H9 (cell line): ENCODE results near the gene PDPN. TPM values are rescaled to one million over a fixed set of nuclear protein-coding genes. Genes with fewer than 3 reads are reported as not detected.

ENCODE experiments used
- DNase-seq: peaks from one replicate; pipeline ENCODE4 v3.0.0-alpha.2; 2017
- H2AFZ ChIP-seq: one replicate; pipeline ENCODE4 v1.6.1; 2013; ENCODE audit warnings: mild to moderate bottlenecking, low read length, control low read depth, moderate library complexity
- H2AK5ac ChIP-seq: 2 replicates; pipeline ENCODE4 v1.6.1; 2013; ENCODE audit warnings: low read length, control low read depth, mixed read lengths; ENCODE audit not compliant: insufficient read length
- H2BK120ac ChIP-seq: one replicate; pipeline ENCODE4 v1.6.1; 2013; ENCODE audit warnings: low read depth, mild to moderate bottlenecking, low read length, control low read depth, inconsistent platforms; ENCODE audit not compliant: poor library complexity, severe bottlenecking
- H2BK12ac ChIP-seq: 2 replicates; pipeline ENCODE4 v1.6.1; 2013; ENCODE audit warnings: low read length, control low read depth, mixed read lengths, low read depth; ENCODE audit not compliant: insufficient read length
- H2BK15ac ChIP-seq: 2 replicates; pipeline ENCODE4 v1.6.1; 2013; ENCODE audit warnings: low read depth, low read length, control low read depth
- H2BK20ac ChIP-seq: one replicate; pipeline ENCODE4 v1.6.1; 2013; ENCODE audit warnings: low read depth, mild to moderate bottlenecking, low read length, control low read depth, inconsistent platforms; ENCODE audit not compliant: poor library complexity, severe bottlenecking
- H2BK5ac ChIP-seq: 2 replicates; pipeline ENCODE4 v1.6.1; 2013; ENCODE audit warnings: low read length, control low read depth, mixed read lengths; ENCODE audit not compliant: insufficient read length
- H3K14ac ChIP-seq: 2 replicates; pipeline ENCODE4 v1.6.1; 2013; ENCODE audit warnings: low read length, control low read depth; ENCODE audit not compliant: insufficient read depth
- H3K18ac ChIP-seq: 2 replicates; pipeline ENCODE4 v1.6.1; 2013; ENCODE audit warnings: low read depth, mild to moderate bottlenecking, mixed read lengths, low read length, control low read depth; ENCODE audit not compliant: insufficient read length
- H3K23ac ChIP-seq: 2 replicates; pipeline ENCODE4 v1.6.1; 2013; ENCODE audit warnings: low read length, control low read depth, mixed read lengths, low read depth; ENCODE audit not compliant: insufficient read length
- H3K23me2 ChIP-seq: 2 replicates; pipeline ENCODE4 v1.6.1; 2013; ENCODE audit warnings: low read depth, mild to moderate bottlenecking, mixed read lengths, low read length, control low read depth; ENCODE audit not compliant: insufficient read length, poor library complexity, severe bottlenecking
- H3K27ac ChIP-seq: 2 replicates; pipeline ENCODE4 v1.5.1; 2013; ENCODE audit warnings: low read length, control low read depth, mixed read lengths, low read depth; ENCODE audit not compliant: insufficient read length
- H3K27me3 ChIP-seq: 2 replicates; pipeline ENCODE4 v1.6.1; 2013; ENCODE audit warnings: low read length, control low read depth, inconsistent platforms; ENCODE audit not compliant: insufficient read depth
- H3K4ac ChIP-seq: 2 replicates; pipeline ENCODE4 v1.6.1; 2013; ENCODE audit warnings: low read depth, mild to moderate bottlenecking, control low read depth, inconsistent platforms, low read length, moderate library complexity
- H3K4me1 ChIP-seq: 2 replicates; pipeline ENCODE4 v1.6.1; 2013; ENCODE audit warnings: low read length, control low read depth, inconsistent platforms; ENCODE audit not compliant: insufficient read depth
- H3K4me2 ChIP-seq: 2 replicates; pipeline ENCODE4 v1.6.1; 2013; ENCODE audit warnings: low read length, control low read depth, mixed read lengths; ENCODE audit not compliant: insufficient read length, insufficient read depth
- H3K56ac ChIP-seq: 2 replicates; pipeline ENCODE4 v1.6.1; 2013; ENCODE audit warnings: low read depth, mild to moderate bottlenecking, mixed read lengths, low read length, control low read depth; ENCODE audit not compliant: insufficient read length
- H3K79me1 ChIP-seq: 2 replicates; pipeline ENCODE4 v1.6.1; 2013; ENCODE audit warnings: low read depth, mild to moderate bottlenecking, moderate library complexity, low read length, control low read depth, inconsistent platforms; ENCODE audit not compliant: insufficient read depth, poor library complexity, severe bottlenecking
- H3K79me2 ChIP-seq: 2 replicates; pipeline ENCODE4 v1.6.1; 2013; ENCODE audit warnings: low read length, control low read depth, inconsistent platforms; ENCODE audit not compliant: insufficient read depth
- H3K9ac ChIP-seq: 2 replicates; pipeline ENCODE4 v1.6.1; 2013; ENCODE audit warnings: low read length, control low read depth, mixed read lengths; ENCODE audit not compliant: insufficient read length; ENCODE audit errors: extremely low read depth
- H3K9me3 ChIP-seq: one replicate; pipeline ENCODE4 v1.6.1; 2013; ENCODE audit warnings: low read depth, low read length, inconsistent platforms; ENCODE audit not compliant: control insufficient read depth
- H3T11ph ChIP-seq: one replicate; pipeline ENCODE4 v1.6.1; 2013; ENCODE audit warnings: mild to moderate bottlenecking, low read length, control low read depth, inconsistent platforms
- H4K20me1 ChIP-seq: one replicate; pipeline ENCODE4 v1.6.1; 2013; ENCODE audit not compliant: control insufficient read depth, insufficient read length, insufficient read depth
- H4K5ac ChIP-seq: 2 replicates; pipeline ENCODE4 v1.6.1; 2013; ENCODE audit warnings: low read depth, mild to moderate bottlenecking, mixed read lengths, low read length, control low read depth; ENCODE audit not compliant: insufficient read length
- H4K8ac ChIP-seq: replicated peaks from 2 replicates; pipeline ENCODE4 v1.6.1; 2013; ENCODE audit warnings: low read length, control low read depth, mixed read lengths, low read depth; ENCODE audit not compliant: insufficient read length
- H4K91ac ChIP-seq: 2 replicates; pipeline ENCODE4 v1.6.1; 2013; ENCODE audit warnings: low read depth, mild to moderate bottlenecking, moderate library complexity, mixed read lengths, low read length, control low read depth; ENCODE audit not compliant: insufficient read length
- H3K27ac Mint-ChIP-seq, 3 experiments: 2 replicates in 2 of 3; 3 replicates in 1 of 3; pipeline ENCODE4 v1.8.0; 2020 to 2021; ENCODE audit warnings: mixed read lengths in 3 of 3, mild to moderate bottlenecking in 1 of 3, moderate library complexity in 1 of 3
- H3K27me3 Mint-ChIP-seq: 2 replicates; pipeline ENCODE4 v1.8.0; 2021; ENCODE audit warnings: low read depth, mild to moderate bottlenecking, moderate library complexity, mixed read lengths
- H3K36me3 Mint-ChIP-seq, 3 experiments: 2 replicates in 2 of 3; 3 replicates in 1 of 3; pipeline ENCODE4 v1.8.0; 2020 to 2021; ENCODE audit warnings: low read depth in 3 of 3, mixed read lengths in 3 of 3; ENCODE audit not compliant: insufficient read depth in 1 of 3
- H3K4me1 Mint-ChIP-seq, 2 experiments: 2 replicates each; pipeline ENCODE4 v1.8.0; 2020; ENCODE audit warnings: mixed read lengths in 2 of 2
- H3K4me3 Mint-ChIP-seq, 2 experiments: 2 replicates in 1 of 2; 3 replicates in 1 of 2; pipeline ENCODE4 v1.8.0; 2020 to 2021; ENCODE audit warnings: mild to moderate bottlenecking in 2 of 2, mixed read lengths in 2 of 2, moderate library complexity in 1 of 2
- H3K9me3 Mint-ChIP-seq, 2 experiments: 2 replicates in 1 of 2; 3 replicates in 1 of 2; pipeline ENCODE4 v1.8.0; 2020; ENCODE audit warnings: mild to moderate bottlenecking in 2 of 2, mixed read lengths in 2 of 2, moderate library complexity in 1 of 2
- WGBS: extraction: QIAGEN DNeasy Blood & Tissue Kit; methylation state at CpG from one replicate; pipeline ENCODE4 v1.1.7; 2013; ENCODE audit warnings: missing lambda C conversion rate, low lambda C conversion rate, mixed read lengths; ENCODE audit not compliant: insufficient read length; ENCODE audit errors: extremely low coverage; 5-methylcytosine and 5-hydroxymethylcytosine counted together
- long read RNA-seq: library from polyadenylated mRNA; unstranded; transcript quantifications from one replicate; pipeline ENCODE4 v2.0.0, GENCODE V29; 2020
- total RNA-seq: library from RNA; stranded (reverse); gene quantifications from 2 replicates; pipeline ENCODE4 v1.2.1, GENCODE V29; 2021
- TF ChIP-seq, protein P1 (sequence below): fragments of 200-600 bp; sonication (generic); conservative IDR thresholded peaks from 3 replicates; pipeline ENCODE4 v1.8.0; 2021; ENCODE audit warnings: antibody characterized with exemption, mild to moderate bottlenecking

The PDPN gene, protein sequence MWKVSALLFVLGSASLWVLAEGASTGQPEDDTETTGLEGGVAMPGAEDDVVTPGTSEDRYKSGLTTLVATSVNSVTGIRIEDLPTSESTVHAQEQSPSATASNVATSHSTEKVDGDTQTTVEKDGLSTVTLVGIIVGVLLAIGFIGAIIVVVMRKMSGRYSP
- total RNA-seq: 199 and 205 TPM in 2 replicates
- long read RNA-seq, transcript PDPN-202 (6 exons, 2,801 nt): minor isoform, 259 of 612 reads
- long read RNA-seq, transcript PDPN-201 (6 exons, 3,104 nt): major isoform, 309 of 612 reads
- long read RNA-seq, partial matches to known transcripts: 1 of 612 reads
- long read RNA-seq, other reads (novel, unspliced or antisense): 38 of 612 reads

DNA sequence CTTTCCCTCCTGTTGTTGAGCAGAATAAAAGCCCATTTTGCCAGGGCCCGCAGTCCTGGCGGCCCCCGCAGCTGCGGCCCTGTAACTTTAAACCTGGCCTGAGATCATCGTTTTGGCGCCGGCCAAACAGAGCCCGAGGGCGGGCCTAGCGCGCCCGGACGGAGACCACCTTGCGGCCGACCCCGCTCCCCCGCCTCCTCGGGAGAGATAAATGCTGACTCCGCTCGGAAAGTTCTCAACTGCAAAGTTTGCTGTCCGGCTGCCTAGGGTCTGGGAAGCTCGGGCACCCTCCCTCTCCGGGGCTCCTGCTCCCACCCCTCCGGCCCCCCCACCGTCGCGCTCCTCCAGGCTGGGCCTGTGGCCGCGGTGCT lies at the start of gene PDPN:
TSS of gene PDPN (plus strand) at position 238 of the 371 bp plus-strand sequence. CDS start 202 bp downstream, outside the sequence.
- H2BK12ac ChIP-seq: no peak within 1 kb of the TSS
- no peak within 1 kb of the TSS for H3T11ph ChIP-seq
- DNase-seq: peak; percentile 87
- Mint-ChIP-seq H3K27me3 (peaks cover 10% of the 10 kb centered on the region), H3K9me3 (no peaks in the 10 kb centered on the region), H3K36me3 (peaks cover 4 to 18% (median 16%) of the 10 kb centered on the region in 3 experiments; a peak in 5 of 7 replicates), H3K4me3 (peak within 1 kb of the TSS; percentile 92 to 95), H3K27ac (peak within 1 kb of the TSS; percentile 68 to 96 (median 96); a peak in 6 of 7 replicates), H3K4me1 (peaks cover 54 to 63% of the 10 kb centered on the region in 2 experiments)
- no CpG with 5 or more reads among the region's 29 CpGs for WGBS
- H2BK5ac ChIP-seq: no peak within 1 kb of the TSS
- no peak within 1 kb of the TSS for H2AFZ ChIP-seq
- no peaks in the 10 kb centered on the region for H3K27me3 ChIP-seq
- no peak within 1 kb of the TSS for H4K91ac ChIP-seq
- peak within 1 kb of the TSS; percentile 56 for H3K18ac ChIP-seq
- H3K27ac ChIP-seq: no peak within 1 kb of the TSS
- peak within 1 kb of the TSS; percentile 18 for H3K9ac ChIP-seq
- H2BK20ac ChIP-seq: no peak within 1 kb of the TSS
- no peak within 1 kb of the TSS for H2BK15ac ChIP-seq
- no peaks in the 10 kb centered on the region for H4K20me1 ChIP-seq
- H4K5ac ChIP-seq: no peak within 1 kb of the TSS
- no peaks in the 10 kb centered on the region for H3K79me1 ChIP-seq
- H3K14ac ChIP-seq: peak within 1 kb of the TSS; percentile 24; the same call in 1 of the 2 replicates
- H3K4me1 ChIP-seq: peaks cover 16% of the 10 kb centered on the region
- H3K79me2 ChIP-seq: peaks cover 12% of the 10 kb centered on the region; the same call in 1 of the 2 replicates
- H3K23me2 ChIP-seq: peaks cover 9% of the 10 kb centered on the region
- no peak within 1 kb of the TSS for H4K8ac ChIP-seq
- H3K23ac ChIP-seq: no peak within 1 kb of the TSS
- H3K4ac ChIP-seq: no peak within 1 kb of the TSS
- TF ChIP-seq, protein P1, sequence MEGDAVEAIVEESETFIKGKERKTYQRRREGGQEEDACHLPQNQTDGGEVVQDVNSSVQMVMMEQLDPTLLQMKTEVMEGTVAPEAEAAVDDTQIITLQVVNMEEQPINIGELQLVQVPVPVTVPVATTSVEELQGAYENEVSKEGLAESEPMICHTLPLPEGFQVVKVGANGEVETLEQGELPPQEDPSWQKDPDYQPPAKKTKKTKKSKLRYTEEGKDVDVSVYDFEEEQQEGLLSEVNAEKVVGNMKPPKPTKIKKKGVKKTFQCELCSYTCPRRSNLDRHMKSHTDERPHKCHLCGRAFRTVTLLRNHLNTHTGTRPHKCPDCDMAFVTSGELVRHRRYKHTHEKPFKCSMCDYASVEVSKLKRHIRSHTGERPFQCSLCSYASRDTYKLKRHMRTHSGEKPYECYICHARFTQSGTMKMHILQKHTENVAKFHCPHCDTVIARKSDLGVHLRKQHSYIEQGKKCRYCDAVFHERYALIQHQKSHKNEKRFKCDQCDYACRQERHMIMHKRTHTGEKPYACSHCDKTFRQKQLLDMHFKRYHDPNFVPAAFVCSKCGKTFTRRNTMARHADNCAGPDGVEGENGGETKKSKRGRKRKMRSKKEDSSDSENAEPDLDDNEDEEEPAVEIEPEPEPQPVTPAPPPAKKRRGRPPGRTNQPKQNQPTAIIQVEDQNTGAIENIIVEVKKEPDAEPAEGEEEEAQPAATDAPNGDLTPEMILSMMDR: no peak
- peak within 1 kb of the TSS; percentile 69 for H3K4me2 ChIP-seq
- H2BK120ac ChIP-seq: peak within 1 kb of the TSS; percentile 44
- H2AK5ac ChIP-seq: no peak within 1 kb of the TSS
- H3K9me3 ChIP-seq: no peaks in the 10 kb centered on the region
- no peak within 1 kb of the TSS for H3K56ac ChIP-seq
